Loucy (cell line): ENCODE measurements around the gene GNG2.

Experiments used
- H2AFZ ChIP-seq: fragments of 200-600 bp; sonication (generic); 2 replicates; pipeline ENCODE4 v1.6.0; 2016; ENCODE audit warnings: antibody characterized with exemption, mild to moderate bottlenecking, low read length, moderate library complexity
- H3F3A ChIP-seq: fragments of 200-600 bp; 2 replicates; pipeline ENCODE4 v1.6.0; 2016; ENCODE audit warnings: antibody characterized with exemption, low read depth, mild to moderate bottlenecking
- H3K27me3 ChIP-seq: fragments of 200-600 bp; sonication (generic); 2 replicates; pipeline ENCODE4 v1.6.1; 2014; ENCODE audit warnings: low read length, mild to moderate bottlenecking; ENCODE audit not compliant: insufficient read depth, poor library complexity, severe bottlenecking
- H3K36me3 ChIP-seq: fragments of 200-600 bp; sonication (generic); 2 replicates; pipeline ENCODE4 v1.6.1; 2016; ENCODE audit warnings: low read length; ENCODE audit not compliant: insufficient read depth
- H3K4me1 ChIP-seq: fragments of 200-600 bp; sonication (generic); 2 replicates; pipeline ENCODE4 v1.5.1; 2014; ENCODE audit warnings: low read length, mild to moderate bottlenecking; ENCODE audit not compliant: insufficient read depth, poor library complexity, severe bottlenecking
- H3K4me2 ChIP-seq: fragments of 200-600 bp; sonication (generic); 2 replicates; pipeline ENCODE4 v1.6.0; 2014; ENCODE audit warnings: antibody characterized with exemption, low read length, low read depth, mild to moderate bottlenecking; ENCODE audit not compliant: poor library complexity, severe bottlenecking
- H3K4me3 ChIP-seq: fragments of 200-600 bp; sonication (generic); 2 replicates; pipeline ENCODE4 v1.5.1; 2014; ENCODE audit warnings: low read length, mild to moderate bottlenecking, mixed read lengths; ENCODE audit not compliant: poor library complexity, severe bottlenecking
- H3K79me2 ChIP-seq: fragments of 200-600 bp; sonication (generic); 2 replicates; pipeline ENCODE4 v1.6.1; 2014; ENCODE audit warnings: low read length; ENCODE audit not compliant: insufficient read depth
- H3K9ac ChIP-seq: fragments of 200-600 bp; sonication (generic); 2 replicates; pipeline ENCODE4 v1.6.0; 2014; ENCODE audit warnings: mild to moderate bottlenecking, low read depth, low read length, moderate library complexity; ENCODE audit not compliant: poor library complexity, severe bottlenecking
- H3K9me2 ChIP-seq: fragments of 200-600 bp; sonication (generic); replicated peaks from 2 replicates; pipeline ENCODE4 v1.6.1; 2016; ENCODE audit warnings: low read depth, low read length, mixed read lengths
- H3K9me3 ChIP-seq: fragments of 200-600 bp; sonication (generic); 2 replicates; pipeline ENCODE4 v1.6.1; 2014; ENCODE audit warnings: mild to moderate bottlenecking, antibody characterized with exemption, low read length, low read depth; ENCODE audit not compliant: insufficient read depth
- H4K20me1 ChIP-seq: fragments of 200-600 bp; sonication (generic); 2 replicates; pipeline ENCODE4 v1.6.0; 2014; ENCODE audit warnings: antibody characterized with exemption, low read length, mild to moderate bottlenecking; ENCODE audit not compliant: insufficient read depth, poor library complexity, severe bottlenecking
- CTCF ChIP-seq: fragments of 200-600 bp; sonication (generic); conservative IDR thresholded peaks from 2 replicates; pipeline ENCODE4 v1.5.1; 2014; ENCODE audit warnings: mild to moderate bottlenecking, antibody characterized with exemption, low read length
- EZH2phosphoT487 ChIP-seq: fragments of 200-600 bp; IDR thresholded peaks from 2 replicates; pipeline ENCODE4 v1.6.1; 2018; ENCODE audit warnings: antibody characterized with exemption, mild to moderate bottlenecking, moderate library complexity, borderline replicate concordance

GNG2 gene

GRCh38 chr14:52007637-52008036, 147.2 kb downstream of the GNG2 start:
- H3K9ac ChIP-seq: no peak overlapping the region
- no peak overlapping the region for H3K4me2 ChIP-seq
- H3K4me3 ChIP-seq: no peak overlapping the region
- H3F3A ChIP-seq: no peaks in the 10 kb centered on the region
- H3K9me3 ChIP-seq: no peaks in the 10 kb centered on the region
- TF ChIP-seq CTCF: no peak
- no peak for TF ChIP-seq EZH2phosphoT487
- H2AFZ ChIP-seq: no peak overlapping the region
- H3K27me3 ChIP-seq: no peaks in the 10 kb centered on the region
- H3K9me2 ChIP-seq: no peaks in the 10 kb centered on the region
- H3K79me2 ChIP-seq: peaks cover 5% of the 10 kb centered on the region; the same call in 1 of the 2 replicates
- no peaks in the 10 kb centered on the region for H4K20me1 ChIP-seq
- no peaks in the 10 kb centered on the region for H3K4me1 ChIP-seq
- H3K36me3 ChIP-seq: peaks cover 96% of the 10 kb centered on the region

GRCh38 chr14:52008136-52008535, 147.7 kb downstream of the GNG2 start:
- H3K79me2 ChIP-seq: peaks cover 5% of the 10 kb centered on the region; the same call in 1 of the 2 replicates
- no peaks in the 10 kb centered on the region for H3F3A ChIP-seq
- H2AFZ ChIP-seq: no peak overlapping the region
- H3K9me2 ChIP-seq: no peaks in the 10 kb centered on the region
- H3K4me2 ChIP-seq: no peak overlapping the region
- H3K4me3 ChIP-seq: no peak overlapping the region
- H3K9me3 ChIP-seq: no peaks in the 10 kb centered on the region
- H4K20me1 ChIP-seq: no peaks in the 10 kb centered on the region
- H3K9ac ChIP-seq: no peak overlapping the region
- no peaks in the 10 kb centered on the region for H3K27me3 ChIP-seq
- no peaks in the 10 kb centered on the region for H3K4me1 ChIP-seq
- TF ChIP-seq CTCF (no peak), EZH2phosphoT487 (no peak)
- peaks cover 91% of the 10 kb centered on the region for H3K36me3 ChIP-seq

- Histone ChIP-seq H2AFZ (no peak overlapping the region), H3K9me2 (no peaks in the 10 kb centered on the region), H4K20me1 (no peaks in the 10 kb centered on the region), H3K4me3 (no peak overlapping the region), H3K4me2 (no peak overlapping the region), H3K9ac (no peak overlapping the region), H3K4me1 (no peaks in the 10 kb centered on the region), H3F3A (no peaks in the 10 kb centered on the region), H3K79me2 (peaks cover 5% of the 10 kb centered on the region; the same call in 1 of the 2 replicates), H3K9me3 (no peaks in the 10 kb centered on the region), H3K36me3 (peaks cover 70% of the 10 kb centered on the region), H3K27me3 (no peaks in the 10 kb centered on the region)
- TF ChIP-seq EZH2phosphoT487 (no peak), CTCF (no peak)
Observed at GRCh38 chr14:52010173-52010693, 149.8 kb downstream of the GNG2 start.
